GM10847 (cell line): ENCODE results near the gene ZNF532.

ENCODE experiments used
- POLR2A ChIP-seq: IDR thresholded peaks from 2 replicates; pipeline ENCODE4 v1.6.1; 2011; ENCODE audit not compliant: insufficient read length; ENCODE audit errors: extremely low read depth

ZNF532 gene, protein sequence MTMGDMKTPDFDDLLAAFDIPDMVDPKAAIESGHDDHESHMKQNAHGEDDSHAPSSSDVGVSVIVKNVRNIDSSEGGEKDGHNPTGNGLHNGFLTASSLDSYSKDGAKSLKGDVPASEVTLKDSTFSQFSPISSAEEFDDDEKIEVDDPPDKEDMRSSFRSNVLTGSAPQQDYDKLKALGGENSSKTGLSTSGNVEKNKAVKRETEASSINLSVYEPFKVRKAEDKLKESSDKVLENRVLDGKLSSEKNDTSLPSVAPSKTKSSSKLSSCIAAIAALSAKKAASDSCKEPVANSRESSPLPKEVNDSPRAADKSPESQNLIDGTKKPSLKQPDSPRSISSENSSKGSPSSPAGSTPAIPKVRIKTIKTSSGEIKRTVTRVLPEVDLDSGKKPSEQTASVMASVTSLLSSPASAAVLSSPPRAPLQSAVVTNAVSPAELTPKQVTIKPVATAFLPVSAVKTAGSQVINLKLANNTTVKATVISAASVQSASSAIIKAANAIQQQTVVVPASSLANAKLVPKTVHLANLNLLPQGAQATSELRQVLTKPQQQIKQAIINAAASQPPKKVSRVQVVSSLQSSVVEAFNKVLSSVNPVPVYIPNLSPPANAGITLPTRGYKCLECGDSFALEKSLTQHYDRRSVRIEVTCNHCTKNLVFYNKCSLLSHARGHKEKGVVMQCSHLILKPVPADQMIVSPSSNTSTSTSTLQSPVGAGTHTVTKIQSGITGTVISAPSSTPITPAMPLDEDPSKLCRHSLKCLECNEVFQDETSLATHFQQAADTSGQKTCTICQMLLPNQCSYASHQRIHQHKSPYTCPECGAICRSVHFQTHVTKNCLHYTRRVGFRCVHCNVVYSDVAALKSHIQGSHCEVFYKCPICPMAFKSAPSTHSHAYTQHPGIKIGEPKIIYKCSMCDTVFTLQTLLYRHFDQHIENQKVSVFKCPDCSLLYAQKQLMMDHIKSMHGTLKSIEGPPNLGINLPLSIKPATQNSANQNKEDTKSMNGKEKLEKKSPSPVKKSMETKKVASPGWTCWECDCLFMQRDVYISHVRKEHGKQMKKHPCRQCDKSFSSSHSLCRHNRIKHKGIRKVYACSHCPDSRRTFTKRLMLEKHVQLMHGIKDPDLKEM (N-terminal part only)

DNA sequence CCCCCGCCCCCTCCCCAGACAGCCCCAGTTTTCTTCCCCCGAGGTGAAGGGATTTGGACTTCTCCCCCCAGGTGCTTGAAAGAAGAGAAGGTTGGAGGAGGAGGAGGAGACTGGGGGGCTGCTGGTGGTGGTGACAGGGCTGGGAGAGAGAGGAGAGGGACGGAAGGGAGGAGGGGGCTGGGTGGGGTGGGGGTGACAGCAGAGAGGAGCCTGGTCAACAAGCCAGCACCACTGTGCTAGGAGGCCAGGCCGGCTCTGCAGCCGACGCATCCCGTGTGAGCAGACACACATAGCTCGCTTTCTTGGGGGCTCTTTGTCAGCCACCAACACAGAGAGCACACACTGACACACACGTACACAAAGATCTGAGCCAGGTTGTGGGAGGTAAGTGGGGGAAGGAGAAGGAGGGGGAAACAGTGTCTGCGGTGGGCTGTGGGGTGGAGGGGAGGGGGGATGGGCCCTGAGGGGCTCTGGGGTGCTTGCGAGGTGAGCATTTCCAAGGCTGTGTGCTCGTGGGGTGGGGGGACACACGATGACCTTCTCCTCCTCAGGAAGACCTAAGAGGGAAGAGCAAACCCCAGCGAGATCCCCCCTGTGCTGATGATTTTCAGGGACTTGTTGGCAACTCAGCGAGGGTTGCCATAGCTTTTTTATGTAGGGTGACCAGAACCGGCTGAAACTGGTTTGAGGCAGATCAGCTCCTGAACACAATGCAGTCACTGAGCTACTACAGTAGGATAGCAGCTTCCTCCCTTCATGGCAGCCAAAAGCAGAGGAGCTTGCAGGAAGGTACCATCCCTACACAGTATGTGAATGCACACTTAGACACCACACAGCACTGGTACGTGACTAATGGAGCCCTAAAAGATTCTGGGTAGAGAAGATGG, at the start of gene ZNF532:
Gene ZNF532 (plus strand): TSS at position 732 of the 887 bp plus-strand sequence. CDS start 53,411 bp downstream, outside the sequence.
- TF ChIP-seq POLR2A: no peak

DNA sequence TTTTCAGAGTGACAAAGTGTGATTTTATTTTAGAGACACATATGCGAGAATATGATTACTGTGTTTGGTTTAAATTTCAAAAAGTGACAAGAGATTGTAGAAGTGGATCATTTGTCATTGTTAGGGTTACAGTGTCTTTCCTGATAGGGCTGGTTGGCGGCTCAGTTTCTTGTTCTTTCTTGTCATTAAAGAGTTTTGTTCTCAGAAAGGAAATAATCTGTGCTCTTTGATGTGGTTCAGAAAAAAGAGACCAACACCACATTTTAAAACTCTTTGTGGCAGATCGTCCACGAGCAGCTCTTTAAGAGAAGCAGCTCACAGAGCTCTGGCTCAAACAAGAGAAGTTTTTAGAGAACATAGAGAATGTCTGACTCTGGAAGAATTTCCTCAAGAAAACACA, 45.6 kb upstream of the ZNF532 start:
- no peak for TF ChIP-seq POLR2A

DNA sequence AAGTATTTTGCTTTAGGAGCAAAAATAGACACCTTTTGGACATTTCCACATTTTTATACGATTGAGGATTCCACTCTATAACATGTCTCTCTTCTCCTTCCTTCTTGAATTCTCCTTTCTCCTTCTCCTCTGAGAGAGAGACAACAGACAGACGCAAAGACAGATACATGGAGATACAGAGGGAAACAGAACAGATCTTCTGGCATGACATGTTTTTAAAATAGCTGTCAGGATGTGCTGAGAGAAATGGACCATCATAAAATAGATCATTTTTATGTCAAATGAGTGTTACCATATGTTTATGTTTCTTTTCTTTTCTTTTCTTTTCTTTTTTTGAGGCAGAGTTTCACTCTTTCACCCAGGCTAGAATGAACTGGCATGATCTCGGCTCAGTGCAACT, 44.4 kb upstream of the ZNF532 start:
- no peak for TF ChIP-seq POLR2A

DNA sequence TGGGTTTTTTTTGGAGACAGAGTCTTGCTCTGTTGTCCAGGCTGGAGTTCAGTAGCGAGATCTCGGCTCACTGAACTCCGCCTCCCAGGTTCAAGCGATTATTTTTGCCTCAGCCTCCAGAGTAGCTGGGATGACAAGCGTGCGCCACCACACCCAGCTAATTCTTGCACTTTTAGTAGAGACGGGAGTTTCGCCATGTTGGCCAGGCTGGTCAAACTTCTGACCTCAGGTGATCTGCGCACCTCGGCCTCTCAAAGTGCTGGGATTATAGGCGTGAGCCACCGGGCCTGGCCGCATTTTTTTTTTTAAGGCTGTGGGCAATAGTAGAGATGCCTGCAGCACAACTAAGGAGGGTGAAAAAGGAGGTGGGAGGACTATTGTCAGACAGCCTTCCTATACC, 41.7 kb upstream of the ZNF532 start:
- no peak for TF ChIP-seq POLR2A

DNA sequence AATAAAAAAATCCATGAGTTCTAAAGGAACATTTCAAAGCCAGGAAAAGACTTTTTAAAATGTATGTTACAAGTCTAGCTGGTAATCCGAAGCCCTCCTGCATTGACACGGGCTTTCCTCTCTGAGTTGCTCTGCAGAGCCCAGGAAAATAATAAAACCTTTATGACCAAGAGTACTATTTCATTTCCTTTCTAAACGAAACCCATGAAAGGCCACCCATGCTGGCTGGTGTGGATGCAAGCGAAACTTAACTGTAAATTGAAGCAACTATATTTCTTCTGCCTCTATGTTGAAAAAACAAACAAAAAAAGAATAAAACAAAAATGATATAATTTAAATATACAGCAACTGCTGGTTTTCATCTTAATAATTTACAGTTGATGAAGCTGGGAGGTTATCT, 41.3 kb upstream of the ZNF532 start:
- TF ChIP-seq POLR2A: no peak

DNA sequence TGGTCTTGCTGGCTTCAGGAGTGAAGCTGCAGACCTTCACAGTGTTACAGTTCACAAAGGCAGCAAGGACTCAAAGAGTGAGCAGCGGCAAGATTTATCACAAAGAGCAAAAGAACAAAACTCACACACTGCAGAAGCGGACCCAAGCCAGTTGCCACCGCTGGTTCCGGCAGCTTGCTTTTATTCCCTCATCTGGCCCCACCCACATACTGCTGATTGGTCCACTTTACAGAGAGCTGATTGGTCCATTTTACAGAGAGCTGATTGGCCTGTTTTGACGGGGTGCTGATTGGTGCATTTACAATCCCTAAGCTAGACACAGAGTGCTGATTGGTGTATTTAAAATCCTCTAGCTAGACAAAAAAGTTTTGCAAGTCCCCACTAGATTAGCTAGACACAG, 37.2 kb upstream of the ZNF532 start:
- no peak for TF ChIP-seq POLR2A

DNA sequence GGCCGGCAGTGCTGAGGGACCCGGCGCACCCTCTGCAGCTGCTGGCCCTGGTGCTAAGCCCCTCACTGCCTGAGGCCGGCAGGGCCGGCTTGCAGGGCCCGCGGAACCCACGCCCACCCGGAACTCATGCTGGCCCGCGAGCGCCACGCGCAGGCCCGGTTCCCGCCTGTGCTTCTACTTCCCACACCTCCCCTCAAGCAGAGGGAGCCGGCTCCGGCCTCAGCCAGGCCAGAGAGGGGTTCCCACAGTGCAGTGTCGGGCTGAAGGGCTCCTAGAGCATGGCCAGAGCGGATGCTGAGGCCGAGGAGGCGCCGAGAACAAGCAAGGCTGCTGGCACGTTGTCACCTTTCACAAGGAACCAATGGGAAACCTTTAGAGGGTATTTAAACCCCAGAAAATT, 36.8 kb upstream of the ZNF532 start:
- no peak for TF ChIP-seq POLR2A

DNA sequence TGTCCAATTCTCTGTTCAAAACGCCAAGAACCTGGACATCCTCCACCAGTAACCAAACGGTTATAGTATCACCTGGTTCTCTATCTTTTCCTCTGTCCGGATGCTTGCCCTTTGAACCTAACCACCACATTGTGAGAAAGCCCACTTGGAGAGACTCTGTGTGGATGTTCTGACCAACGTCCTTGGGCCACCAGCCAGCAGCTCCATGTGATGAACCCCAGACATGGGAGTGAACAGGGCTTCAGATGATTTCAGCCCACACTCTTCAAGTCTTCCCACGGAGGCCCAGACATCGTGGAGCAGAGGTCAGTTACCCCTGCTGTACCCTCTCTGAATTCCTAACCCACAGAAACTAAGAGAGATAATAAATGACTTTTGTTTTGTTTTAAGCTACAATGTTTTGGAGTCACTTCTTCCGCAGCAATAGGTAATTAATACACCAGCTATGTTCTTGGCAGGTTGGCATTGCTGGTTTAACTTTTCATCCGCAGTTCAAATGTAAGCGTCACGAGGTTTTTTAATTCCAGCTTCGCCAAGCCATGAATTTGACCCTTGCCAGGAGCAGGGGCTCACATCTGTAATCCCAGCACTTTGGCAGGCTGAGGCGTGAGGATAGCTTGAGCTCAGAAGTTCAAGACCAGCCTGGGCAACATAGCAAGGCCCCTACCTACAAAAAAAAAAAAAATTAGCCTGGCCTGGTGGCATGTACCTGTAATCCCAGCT, 36.1 kb upstream of the ZNF532 start:
- no peak for TF ChIP-seq POLR2A

DNA sequence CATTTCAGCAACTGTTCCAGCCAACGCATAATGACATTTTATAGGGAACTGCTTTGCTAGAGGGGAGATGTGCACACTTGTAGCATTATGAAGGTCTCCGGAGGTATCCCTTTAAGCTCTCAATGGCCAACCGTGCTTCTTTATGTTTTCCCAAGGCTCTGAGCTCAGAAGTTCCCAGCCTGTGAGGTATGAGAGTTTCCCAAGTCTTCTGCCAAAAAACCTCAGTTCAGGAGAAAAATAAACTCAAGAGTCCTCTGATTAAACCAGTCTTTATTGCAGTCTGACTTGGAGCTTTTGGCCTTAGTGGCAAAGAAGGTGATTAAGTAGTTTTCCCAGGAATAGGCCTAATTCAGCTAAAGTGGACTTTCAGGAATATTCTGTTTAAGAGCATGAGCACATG, 35.4 kb upstream of the ZNF532 start:
- TF ChIP-seq POLR2A: no peak

DNA sequence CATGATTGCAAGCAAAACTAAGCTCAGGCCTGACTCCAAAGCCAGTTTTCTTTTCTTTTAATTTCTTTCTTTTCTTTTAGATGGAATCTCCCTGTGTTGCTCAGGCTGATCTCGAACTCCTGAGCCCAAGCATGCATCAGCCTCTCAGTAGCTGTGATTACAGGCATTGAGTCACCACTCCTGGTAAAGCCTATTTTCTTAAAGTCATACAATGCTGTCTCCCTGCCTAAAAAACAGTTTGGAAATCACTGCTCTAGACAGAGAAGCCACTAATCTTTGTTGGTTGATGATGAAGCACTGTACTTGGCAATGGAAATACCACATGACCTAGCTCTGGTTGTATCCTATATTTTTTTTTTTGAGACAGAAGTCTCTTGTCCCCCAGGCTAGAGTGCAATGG, 33.1 kb upstream of the ZNF532 start:
- TF ChIP-seq POLR2A: no peak

DNA sequence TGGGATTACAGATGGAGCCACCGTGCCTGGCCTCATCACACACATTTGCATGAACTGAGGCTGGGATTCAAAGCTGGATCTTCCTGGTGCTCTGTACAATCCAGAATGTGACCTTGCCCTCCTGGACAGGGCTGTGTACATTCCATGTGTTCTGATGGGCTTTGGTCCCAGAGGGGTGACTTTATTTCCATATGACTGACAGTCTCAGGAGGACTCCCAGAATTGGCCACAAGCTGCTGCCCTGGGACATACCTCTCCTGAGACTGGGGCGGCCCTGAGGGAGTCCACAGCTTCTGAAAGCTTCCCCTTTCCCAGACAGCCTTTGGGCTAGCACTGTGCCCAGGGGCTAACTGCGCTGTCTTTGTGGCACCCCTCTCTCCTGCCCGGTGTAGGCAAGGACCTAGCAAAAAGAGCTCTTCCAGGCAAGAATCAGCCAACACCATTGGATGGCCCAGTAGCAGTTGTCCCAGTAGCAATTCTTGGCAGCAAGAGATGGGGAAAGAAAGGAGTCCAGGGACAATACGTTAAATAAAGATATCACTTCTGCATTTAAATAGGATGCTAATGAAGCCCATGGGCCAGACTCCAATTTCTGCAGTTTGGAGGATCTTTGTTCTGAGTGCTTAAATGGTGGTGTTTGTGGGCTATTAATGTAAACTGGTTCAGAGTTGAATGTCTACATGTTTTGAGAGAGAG, 26.4 kb upstream of the ZNF532 start:
- no peak for TF ChIP-seq POLR2A

DNA sequence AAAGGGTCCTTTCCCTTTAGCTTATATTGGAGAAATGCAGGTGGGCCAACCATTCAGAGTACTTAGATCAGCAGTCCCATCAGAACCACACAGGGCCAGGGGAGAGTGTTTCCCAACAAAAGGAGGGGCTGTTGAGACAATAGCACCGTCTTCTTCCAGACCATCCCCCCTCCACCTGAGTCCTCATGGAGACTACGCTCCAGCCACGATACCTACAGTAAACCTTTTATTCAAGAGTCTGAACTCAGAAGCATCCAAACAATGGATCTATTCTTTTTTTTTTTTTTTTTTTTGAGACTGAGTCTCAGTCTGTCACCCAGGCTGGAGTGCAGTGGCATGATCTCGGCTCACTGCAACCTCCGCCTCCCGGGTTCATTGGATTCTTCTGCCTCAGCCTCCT, 25.7 kb upstream of the ZNF532 start:
- no peak for TF ChIP-seq POLR2A

DNA sequence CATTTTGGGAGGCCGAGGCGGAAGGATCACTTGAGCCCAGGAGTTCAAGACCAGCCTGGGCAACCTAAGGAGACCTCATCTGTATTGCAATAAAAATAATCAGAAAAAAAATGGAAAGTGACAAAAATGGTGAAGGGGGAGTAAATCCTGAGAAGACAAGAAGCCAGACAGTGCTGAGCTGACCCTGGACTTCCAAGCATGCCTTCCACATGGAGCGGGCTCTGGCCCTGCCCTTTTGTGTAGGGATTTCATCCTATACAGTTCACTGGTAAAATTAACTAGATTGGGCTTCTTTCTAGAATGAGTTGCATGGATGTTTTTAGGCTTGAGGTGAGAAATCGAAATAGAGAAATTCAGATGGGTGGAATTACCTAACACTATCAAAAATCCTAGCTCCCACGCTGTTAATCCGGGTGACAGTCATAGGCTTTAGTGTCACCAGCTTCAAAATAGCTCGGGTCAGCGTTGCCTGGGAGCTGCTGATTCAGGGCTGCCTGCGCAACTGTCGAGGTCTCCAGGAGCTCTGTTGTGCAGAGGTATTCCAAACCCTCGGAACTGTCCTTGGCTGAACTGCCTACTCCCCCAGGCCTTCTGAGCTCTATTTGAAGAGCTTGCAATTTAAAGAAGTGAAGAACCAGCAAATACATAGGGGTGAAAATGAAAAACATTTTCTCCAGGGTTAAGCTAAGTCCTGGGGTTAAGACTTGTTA, 21.5 kb upstream of the ZNF532 start:
- no peak for TF ChIP-seq POLR2A
